GM21360 (cell line): Measurements from ENCODE around the gene NSMCE1.

Experiments used
- ATAC-seq: cut with Tn5 transposase; IDR thresholded peaks from one replicate; pipeline ENCODE4 v1.9.1; 2021; ENCODE audit warnings: mild to moderate bottlenecking, moderate library complexity; ENCODE audit not compliant: unreplicated experiment

Gene NSMCE1

DNA sequence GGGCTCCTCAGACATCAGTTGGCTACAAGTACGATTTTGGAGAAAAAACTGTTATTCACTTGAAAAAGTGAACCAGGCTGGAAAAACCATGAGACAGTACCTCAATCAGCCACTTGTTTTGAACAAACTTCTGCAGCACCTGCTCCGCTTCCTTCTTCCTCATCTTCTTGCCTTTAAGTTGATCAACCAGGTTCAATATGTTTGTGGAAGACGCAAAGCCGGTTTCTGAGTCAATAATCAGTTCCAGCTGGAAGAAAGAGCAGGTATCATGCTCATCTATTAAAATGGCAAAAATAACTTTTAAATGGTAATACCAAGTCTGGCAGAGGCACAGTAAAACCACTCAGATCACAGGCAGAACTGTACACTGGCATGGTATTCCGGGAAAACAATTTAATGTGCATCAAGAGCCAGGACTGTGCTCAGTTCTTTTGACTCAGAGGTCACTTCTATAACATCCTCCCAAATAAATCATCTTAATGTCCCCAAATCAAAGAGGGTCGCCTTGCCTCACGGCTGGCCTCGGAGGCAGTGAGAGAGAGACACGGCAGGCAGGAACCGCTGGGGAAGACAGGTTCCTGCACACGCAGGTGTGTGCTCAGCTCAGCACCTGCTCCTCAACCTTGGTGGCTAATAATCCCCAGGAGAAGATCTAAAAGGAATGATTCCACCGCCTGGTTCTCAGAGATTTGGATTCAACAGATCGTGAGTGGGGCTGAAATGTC lies 35.5 kb downstream of the NSMCE1 start:
- no peak for ATAC-seq

DNA sequence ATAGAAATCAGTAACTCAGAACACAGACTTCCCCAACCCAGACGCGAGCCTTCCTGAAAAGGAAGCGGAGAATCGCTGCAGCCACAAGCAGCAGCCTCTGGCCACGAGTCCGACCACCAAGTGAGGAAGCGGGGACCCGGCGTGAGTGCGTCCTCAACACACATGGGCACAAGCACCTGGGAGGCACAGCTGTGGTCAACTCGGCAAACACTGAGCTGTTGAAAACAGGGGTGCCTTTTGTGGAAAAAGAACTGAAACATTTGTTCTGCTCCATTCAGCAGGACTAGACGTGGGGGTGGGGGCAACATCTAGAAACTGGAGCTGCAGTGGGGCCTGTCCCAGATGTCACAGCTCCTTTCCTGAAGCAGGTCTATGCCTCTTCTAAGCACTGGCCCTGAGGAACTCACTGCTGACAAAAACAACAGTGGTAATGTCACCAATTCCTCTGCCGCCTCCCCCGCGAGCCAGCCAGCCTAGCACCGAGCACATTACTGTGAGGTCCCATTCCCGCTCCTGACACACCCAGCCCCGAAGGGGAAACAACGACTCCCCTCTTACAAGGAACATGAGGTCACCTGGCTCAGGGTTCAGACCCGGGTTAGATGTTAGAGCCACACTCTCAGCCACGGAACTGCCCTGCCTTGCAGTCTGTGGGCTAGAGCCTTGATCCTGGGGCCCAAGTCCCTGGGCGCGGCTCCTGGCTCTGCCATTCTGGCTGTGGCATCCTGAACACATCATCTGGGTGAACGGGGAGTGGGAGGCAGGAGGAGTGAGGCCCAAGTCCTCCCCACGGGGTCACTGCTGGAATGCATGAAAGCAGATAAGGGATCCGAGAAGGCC lies 36.3 kb downstream of the NSMCE1 start:
- no peak for ATAC-seq

DNA sequence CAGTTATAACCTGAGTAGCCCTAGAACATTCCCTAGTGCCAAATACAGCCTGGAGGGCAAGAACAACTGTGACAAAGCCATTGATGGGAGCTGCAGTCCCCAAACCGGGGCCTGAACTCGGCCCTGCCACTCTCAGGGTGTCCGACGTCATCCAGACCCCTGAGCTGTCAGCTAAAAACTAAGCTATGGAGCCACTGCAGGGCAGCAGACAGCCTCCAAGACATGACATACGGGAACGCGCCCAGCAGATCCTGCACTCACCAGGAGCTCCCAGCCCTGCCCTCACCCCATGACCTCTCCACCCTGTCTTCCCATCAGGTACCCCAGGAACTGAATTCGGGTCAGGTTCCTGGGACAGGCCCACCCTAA lies 36.9 kb downstream of the NSMCE1 start:
- no peak for ATAC-seq

DNA sequence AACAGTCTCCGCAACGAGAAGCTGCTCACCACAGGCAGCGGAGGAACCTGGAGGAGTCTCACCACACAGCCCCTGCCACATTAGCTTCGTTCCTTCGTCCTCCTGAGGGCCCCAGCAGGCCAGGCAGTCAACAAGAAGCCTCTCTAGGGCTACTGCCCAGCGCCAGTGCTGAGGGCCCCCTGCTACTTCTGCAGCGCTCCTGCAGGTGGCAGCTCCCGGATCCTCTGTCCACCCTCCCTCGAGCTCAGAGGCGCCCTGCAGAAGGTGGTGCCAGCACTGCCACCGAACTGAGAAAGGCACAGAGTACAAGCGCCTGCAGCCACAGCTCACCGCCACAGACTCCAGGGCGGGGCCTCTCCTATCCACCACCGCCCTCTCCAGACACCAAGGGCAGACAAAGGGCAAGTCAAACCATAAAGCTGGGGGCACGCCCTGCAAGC lies 38.0 kb downstream of the NSMCE1 start:
- ATAC-seq, result no peak

DNA sequence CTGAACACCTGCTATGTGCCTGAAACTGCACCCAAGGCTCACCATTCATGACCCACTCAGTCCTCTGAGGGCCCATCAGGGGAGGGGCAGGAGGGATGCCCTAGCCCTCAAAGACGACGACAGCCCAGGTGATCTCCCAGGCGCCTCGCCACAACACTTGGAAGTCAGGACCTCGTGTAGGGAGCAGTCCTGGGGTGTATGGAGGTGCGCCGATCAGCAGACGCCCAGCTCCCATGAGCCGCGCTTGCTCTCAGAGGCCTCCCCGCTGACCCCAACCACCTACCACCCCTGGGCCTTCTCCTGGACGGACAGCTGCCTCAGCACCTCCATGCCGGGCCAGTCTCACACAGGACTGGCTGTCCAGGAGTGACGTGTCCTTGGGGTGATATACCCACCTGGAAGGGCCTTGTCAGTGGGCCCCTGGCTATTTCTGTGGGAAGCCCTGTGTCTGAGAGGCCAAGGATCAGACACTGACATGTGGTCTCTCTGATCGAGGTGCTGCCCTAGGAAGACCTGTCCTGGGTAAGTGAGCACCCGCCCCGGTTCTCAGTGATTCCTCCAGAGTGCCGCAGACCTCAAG lies 38.6 kb downstream of the NSMCE1 start:
- ATAC-seq, result no peak

DNA sequence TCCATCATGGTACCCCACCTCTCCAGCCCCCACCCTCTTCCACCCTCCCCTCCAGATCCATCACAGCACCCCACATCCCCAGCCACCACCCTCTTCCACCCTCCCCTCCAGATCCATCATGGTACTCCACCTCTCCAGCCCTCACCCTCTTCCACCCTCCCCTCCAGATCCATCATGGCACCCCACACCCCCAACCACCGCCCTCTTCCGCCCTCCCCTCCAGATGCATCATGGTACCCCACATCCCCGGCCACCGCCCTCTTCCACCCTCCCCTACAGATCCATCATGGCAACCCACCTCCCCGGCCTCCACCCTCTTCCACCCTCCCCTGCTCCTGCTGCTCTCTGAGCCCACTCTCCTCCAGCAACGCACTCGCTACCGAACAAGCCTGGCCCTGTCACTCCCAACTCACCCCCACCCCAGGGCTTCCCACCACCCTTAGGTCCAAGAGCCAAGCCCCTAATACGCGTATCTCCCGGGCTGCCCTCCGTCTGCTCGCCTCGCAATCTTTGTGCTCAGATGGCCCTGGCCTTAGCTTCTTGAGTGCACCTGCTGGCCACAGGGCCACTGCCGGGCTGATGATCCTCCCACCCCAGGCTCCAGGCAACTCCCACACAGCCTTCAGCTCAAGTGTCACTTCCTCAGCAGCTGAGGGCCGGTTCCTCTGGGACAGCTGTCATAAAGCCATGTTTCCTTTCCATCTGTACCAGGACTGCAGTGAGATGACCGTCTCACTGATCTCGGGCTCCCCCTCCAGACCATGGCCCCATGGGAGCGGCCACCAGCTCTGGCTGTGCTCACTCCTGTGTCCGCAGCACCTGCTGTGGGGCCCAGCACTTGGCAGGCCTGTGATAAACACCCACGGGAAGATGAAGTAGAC lies 39.7 kb downstream of the NSMCE1 start:
- ATAC-seq, result no peak

DNA sequence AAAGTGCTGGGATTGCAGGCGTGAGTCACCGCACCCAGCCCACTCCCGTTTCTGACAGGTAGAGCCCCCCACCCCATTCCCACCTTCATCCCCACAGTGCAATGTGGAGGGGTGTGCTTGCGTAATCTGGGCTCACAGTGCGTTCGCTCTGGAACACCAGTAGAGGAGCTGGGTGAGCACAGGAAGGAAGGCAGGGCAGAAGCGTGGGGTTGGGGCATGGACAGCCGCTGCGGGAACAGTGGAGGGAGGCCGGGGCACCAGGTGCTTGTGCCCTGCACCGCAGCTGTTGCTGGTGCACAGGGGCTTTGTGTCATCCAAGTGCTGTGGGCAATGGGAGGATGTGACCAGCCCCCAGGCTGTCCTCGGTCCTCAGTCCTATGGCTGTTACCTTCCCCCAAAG lies 40.5 kb downstream of the NSMCE1 start:
- ATAC-seq, result no peak

DNA sequence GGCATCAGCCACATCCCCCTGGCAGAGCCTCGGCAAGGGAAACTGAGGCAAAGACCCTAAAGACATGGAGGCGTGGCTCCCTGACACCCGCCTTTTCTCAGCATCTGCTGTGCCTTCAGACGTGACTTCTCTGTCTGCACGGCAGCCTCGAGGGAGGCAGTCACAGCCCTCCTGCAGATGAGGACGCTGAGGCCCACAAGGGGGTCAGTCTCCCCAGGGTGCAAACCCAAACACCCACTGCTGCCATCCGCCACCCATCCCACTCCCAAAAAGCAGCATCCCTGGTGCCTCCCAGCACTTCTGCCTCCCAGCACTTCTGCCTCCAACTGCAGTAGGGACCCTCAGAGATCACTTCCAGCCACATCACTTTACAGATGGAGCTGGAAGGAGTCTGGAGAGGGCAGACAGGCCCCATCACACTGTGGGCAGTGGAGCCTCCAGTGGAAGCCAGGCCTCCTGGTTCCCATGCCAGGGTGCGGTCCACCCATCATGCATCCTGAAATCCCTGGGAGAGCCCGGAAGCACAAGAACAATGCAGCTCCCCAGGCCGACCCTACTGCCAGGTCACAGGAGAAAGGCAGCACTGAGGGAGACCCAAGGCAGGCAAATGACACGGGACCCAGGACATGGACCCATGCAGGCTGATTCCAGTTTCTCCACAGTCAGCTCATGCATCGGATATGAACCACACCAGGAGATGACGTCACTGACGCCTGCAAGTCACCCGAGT lies 41.4 kb downstream of the NSMCE1 start:
- no peak for ATAC-seq

DNA sequence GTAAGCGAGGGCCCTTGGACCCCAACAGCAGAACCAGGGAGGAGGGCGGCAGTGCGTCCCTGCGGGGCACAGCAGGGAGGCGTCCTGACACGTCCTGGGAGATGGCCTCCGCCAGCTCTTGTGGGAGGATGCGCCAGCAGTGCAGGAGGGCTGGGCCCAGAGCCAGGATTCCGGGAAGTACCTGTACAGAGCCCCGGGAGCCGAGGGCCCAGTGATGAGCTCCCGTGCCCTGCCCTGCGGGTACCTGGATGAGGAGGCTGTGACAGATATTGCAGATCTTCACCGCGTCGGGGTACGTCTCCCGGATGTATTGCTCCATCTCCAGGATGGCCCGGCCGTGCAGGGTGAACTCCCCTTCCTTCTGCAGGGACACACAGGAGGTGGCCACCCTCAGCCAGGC lies 42.1 kb downstream of the NSMCE1 start:
- no peak for ATAC-seq

DNA sequence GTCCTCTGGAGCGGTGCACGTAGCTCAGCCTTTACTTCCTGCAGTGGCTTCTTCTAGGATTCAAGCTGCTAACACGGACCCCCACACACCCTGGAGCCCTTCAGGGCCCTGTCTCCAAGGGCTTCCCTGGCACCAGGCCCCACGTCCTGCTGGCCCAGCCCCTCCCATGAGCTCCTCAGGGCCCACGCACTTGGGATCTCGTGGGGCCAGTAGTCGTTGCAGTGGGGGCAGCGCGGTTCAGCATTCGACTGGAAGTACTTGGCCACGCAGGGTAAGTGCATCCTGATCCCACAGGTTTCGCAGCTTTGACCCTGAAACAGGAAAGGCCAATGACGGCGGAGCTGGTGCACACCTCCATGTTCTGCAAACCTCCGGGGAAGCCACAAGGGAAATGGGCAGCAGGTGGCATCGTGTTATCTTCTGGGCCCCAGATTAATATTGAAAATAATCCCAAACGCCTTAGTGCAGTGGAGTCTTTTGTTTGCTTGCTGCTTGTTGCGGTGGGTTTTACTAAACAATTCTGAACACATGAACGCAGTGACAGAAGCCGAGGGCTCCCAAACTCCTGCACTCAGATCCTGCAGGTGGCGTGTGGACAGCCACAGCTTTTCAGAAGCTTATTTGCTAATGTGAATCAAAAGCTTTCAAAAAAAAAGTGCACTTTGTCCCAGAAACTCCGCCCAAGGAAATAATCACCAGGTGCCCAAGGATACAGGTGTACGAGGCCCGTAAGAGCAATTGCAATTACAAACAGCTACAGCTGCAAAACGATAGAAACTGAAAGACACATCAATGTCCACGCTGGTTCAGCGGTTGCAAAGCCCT lies 42.8 kb downstream of the NSMCE1 start:
- no peak for ATAC-seq

DNA sequence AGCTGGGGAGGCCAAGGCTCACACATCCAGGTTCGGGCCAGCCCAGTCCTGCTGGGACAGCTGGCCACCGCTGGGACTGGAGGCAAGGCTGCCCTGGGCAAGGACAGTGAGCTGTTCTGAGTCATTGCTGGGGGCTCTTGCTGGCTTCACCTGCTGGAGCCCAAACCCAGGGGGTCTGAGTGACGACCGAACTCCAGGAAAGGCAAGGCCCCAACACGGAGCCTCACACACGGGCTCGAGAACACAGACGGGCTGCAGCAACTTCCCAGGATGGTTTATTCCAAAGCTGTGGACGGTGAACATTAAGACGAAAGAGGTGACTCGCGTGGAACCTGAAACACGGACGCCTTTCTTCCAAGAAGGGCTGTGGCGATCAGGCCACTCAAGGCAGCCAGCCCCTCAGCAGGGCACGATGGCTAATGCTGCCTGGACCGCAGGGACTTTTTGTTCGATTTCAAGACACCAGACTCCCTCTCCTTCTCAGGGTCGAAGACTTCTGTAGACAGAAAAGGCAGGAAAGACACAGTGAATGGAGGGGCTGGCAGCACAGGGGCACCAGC lies 43.8 kb downstream of the NSMCE1 start:
- ATAC-seq, result no peak

DNA sequence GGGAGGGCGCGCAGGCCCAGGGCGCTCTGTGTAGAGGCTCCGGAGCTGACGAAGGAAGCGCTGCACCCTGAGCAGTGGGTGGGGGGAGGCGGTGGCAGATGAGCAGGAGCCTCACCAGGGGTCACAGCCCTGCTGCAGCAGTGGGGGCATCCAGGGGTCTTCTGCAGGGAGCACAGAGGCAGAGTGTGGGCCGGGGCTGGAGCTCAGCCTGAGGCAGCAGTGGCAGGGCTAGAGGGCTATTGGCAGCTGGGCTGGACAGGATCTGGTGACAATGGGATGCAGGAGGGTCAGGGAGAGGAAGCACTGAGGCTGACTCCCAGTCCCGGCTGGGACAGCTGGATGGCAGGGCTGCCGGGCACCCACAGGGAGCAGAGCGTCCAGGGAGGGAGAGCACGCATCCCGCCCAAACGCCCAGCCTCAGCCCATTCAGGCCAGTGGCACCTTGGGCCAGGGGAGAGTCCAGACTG lies 44.3 kb downstream of the NSMCE1 start:
- no peak for ATAC-seq

DNA sequence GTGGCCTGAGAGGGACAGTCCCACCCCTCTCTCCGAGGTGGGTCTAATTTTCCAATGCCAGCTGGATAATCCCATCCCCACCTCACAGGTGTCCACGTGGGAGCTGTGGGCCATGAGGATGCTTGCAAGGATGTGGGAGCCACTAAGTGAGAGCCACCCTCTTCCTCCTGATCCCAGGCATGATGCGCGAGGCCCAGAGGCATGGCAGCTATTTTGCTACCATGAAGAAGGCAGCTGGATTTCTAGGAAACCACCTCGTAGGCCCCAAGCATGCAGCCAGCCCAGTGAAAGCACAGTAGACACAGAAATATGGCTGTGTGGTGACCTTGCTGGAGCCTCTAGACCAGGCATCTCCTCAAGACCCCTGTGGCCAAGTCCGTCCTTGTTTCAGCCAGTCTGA lies 44.9 kb downstream of the NSMCE1 start:
- no peak for ATAC-seq

DNA sequence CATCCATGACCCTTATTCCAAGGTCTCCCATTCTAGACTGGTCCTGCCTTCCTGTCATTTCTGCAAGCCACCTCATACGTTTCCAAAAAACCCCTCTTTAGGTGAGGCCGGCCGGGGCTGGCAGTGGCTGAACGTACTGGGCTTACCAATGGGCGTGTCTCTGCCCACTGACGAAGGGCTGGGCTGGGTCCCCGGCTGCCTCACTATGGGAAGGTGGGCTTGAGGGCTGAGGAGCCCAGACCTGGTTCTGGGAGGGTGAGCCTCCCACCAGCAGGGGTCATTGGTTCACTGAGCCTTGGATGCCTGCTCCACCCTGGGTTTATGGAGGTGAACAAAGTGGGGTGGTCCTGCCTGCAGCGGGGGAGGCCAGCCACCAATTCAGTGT lies 45.4 kb downstream of the NSMCE1 start:
- no peak for ATAC-seq

DNA sequence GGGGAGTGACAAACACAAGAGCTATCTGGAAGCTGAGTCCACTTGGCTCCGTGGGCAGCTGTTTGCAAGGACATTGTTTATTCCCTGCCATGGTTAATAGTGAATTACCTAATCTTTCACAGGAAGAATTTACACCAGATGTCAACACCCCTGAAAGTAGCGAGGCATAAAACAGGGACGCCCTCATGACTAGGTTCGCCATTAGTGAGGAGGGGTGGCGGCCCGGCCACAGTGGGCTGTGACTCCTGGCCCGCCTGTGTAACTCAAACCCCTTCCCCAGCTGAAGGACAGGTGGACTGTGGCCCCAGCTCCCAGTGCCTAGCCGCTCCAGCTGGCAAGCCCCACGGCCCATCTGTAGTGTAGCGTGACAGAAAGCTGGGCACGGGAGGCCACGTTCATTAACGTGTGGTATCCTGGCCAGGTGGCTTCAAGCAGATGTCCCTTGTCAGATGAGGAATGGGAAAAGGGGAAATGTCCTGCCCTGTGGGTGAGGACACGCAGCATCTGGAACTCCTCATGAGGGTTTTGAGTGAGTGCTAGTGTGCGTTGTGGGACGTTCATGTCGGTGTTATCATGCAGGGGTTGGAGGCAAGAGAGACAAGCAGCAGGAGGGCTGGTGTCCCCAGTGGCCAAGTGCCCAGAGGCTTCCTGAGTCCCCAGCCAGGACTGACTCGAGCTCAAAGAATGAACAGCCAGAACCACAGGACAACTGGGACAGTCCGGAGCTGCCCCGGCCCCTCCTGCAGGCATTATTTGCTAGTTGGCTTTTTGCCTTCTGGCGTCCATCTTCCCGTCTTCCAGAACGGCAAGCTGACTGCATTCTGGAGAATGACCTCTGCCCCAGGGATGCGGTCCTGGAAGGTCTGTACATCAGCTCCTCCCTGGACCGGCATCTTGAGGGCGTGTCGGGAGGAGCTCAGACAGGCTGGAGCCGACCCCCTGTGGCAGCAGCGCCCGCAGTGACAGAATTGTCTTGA lies 46.0 kb downstream of the NSMCE1 start:
- no peak for ATAC-seq

DNA sequence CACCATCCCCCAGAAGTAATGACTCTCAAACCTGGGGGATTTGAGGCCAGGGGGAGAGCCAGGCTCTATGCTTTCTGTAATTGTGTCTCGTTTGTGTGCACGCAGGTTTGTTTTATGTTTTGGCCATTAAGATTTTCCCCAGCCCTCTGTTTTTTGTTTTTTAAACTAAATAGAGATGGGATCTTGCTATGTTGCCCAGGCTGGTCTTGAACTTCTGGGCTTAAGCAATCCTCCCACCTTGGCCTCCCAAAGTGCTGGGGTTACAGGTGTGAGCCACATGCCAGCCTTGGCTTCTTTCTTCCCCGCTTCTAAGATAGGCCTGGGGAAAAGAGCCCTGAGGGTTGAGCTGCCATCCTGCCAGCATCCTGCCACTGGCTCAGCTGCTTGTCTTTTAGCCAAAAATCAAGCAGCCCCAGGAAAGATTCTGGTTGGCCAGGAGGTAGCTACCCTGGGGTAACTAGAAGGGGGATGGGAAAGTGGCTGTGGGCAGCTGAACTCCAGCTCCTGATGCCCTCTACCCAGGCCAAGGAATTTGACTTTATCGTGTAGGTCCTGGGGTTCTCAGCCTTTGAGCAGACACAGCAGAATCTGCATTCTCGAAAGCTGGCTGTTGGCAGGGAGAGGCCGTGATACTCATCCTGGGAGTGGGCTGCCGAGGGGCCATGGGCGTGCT lies 46.9 kb downstream of the NSMCE1 start:
- ATAC-seq, result no peak

DNA sequence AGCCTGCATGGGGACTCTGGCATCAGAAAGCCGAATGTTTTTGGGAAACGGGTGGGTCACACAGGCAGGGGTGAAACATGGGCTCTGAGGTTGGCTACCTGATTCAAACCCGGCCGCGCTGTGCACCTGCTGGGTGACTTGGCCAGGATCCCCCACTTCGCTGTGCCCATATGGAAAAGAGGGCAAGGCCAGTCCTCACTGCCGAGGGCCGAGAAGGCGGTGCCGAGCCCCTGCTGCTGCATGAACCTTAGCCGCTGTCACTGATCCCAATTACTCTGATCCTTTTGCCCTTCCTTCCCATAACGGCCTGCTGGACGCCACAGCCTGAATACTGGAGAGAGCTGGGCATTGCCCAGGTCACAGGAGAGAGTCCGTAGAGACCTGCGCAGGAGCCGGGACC lies 47.6 kb downstream of the NSMCE1 start:
- no peak for ATAC-seq
